HFFc6 (cell line): ENCODE results near the gene NPHS1. TPM values are rescaled to one million over a fixed set of nuclear protein-coding genes. Genes with fewer than 3 reads are reported as not detected.

Source experiments
- DNase-seq: peaks from one replicate; pipeline ENCODE4 v3.0.0-alpha.2; 2018
- H3K27ac Mint-ChIP-seq: 2 replicates; pipeline ENCODE4 v1.8.0; 2020; ENCODE audit warnings: mild to moderate bottlenecking, mixed read lengths
- H3K27me3 Mint-ChIP-seq: 2 replicates; pipeline ENCODE4 v1.8.0; 2021; ENCODE audit warnings: mild to moderate bottlenecking, moderate library complexity, mixed read lengths; ENCODE audit not compliant: insufficient read depth
- H3K36me3 Mint-ChIP-seq: 2 replicates; pipeline ENCODE4 v1.8.0; 2021; ENCODE audit warnings: low read depth, mixed read lengths
- H3K4me1 Mint-ChIP-seq: 2 replicates; pipeline ENCODE4 v1.8.0; 2020; ENCODE audit warnings: low read depth, mixed read lengths
- H3K4me3 Mint-ChIP-seq: 2 replicates; pipeline ENCODE4 v1.8.0; 2020; ENCODE audit warnings: mild to moderate bottlenecking, moderate library complexity, mixed read lengths
- H3K9me3 Mint-ChIP-seq: 2 replicates; pipeline ENCODE4 v1.8.0; 2020; ENCODE audit warnings: mild to moderate bottlenecking, mixed read lengths
- total RNA-seq, 6 experiments: library from RNA; stranded (reverse); fragmentation: NEBNext Ultra II Directional; extraction: Animal tissue kit (Norgen Biotek cat#: 25700); gene quantifications; 2 replicates in 1 of 6; 3 replicates in 5 of 6; pipeline ENCODE4 v1.2.3, GENCODE V29; 2021
- TF ChIP-seq, protein P1 (sequence below): fragments of 200-600 bp; sonication (generic); IDR thresholded peaks from 2 replicates; pipeline ENCODE4 v1.5.0; 2021; ENCODE audit warnings: antibody characterized with exemption, mild to moderate bottlenecking

Gene NPHS1
- total RNA-seq, 6 experiments from 2014 or later: not detected

- no peak overlapping the region for H3K27ac Mint-ChIP-seq
- H3K4me3 Mint-ChIP-seq: no peak overlapping the region
- TF ChIP-seq, protein P1, sequence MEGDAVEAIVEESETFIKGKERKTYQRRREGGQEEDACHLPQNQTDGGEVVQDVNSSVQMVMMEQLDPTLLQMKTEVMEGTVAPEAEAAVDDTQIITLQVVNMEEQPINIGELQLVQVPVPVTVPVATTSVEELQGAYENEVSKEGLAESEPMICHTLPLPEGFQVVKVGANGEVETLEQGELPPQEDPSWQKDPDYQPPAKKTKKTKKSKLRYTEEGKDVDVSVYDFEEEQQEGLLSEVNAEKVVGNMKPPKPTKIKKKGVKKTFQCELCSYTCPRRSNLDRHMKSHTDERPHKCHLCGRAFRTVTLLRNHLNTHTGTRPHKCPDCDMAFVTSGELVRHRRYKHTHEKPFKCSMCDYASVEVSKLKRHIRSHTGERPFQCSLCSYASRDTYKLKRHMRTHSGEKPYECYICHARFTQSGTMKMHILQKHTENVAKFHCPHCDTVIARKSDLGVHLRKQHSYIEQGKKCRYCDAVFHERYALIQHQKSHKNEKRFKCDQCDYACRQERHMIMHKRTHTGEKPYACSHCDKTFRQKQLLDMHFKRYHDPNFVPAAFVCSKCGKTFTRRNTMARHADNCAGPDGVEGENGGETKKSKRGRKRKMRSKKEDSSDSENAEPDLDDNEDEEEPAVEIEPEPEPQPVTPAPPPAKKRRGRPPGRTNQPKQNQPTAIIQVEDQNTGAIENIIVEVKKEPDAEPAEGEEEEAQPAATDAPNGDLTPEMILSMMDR: no peak
- peaks cover 23% of the 10 kb centered on the region for H3K27me3 Mint-ChIP-seq
- no peaks in the 10 kb centered on the region for H3K36me3 Mint-ChIP-seq
- DNase-seq: no peak
- H3K9me3 Mint-ChIP-seq: 0 out of 2 replicates have a peak, but pooled peaks cover 2% of the 10 kb centered on the region
- no peaks in the 10 kb centered on the region for H3K4me1 Mint-ChIP-seq
Observed at GRCh38 chr19:35833972-35834371, 18.3 kb downstream of the NPHS1 start.

DNA sequence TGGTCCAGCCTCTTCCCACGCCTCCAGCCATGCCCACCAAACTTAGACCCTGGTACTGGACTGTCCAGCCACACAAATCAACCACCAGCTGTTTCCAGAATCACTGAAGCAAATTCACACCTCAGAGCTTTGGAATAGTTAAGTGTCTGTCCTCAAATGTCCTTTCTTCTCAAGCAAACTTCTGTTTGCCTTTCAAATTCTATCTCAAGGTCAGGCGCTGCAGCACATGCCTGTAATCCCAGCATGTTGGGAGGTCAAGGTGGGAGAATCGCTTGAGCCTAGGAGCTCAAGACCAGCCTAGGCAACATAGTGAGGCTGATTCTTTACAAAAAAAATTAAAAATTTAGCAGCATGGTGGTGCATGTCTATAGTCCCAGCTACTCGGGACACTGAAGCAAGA lies 20.2 kb downstream of the NPHS1 start:
- Mint-ChIP-seq H3K9me3 (no peaks in the 10 kb centered on the region), H3K36me3 (no peaks in the 10 kb centered on the region), H3K4me1 (no peaks in the 10 kb centered on the region), H3K4me3 (no peak overlapping the region), H3K27ac (no peak overlapping the region), H3K27me3 (peaks cover 21% of the 10 kb centered on the region)
- TF ChIP-seq, protein P1: no peak
- DNase-seq: no peak

DNA sequence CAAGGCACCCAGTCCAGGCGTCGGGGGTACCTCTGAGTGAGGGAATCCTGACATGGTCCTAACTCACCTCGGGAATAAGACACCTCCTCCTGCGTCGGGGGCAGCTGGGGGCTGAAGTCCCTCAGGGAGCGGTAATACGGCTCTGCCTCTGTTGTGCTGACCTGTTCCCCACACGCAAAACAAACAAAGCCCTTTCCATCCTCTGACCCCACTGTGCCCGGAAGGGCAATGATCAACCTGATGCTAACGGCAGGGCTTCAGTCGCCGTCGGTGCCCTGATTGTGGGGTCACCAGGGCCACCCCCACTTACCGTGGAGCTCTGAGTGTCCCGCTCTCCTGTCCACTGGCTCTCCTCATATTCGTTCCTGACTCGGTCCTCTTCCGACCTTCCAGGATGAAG lies 21.3 kb downstream of the NPHS1 start:
- DNase-seq: no peak
- Mint-ChIP-seq H3K9me3 (no peaks in the 10 kb centered on the region), H3K27ac (no peak overlapping the region), H3K27me3 (peaks cover 21% of the 10 kb centered on the region), H3K36me3 (no peaks in the 10 kb centered on the region), H3K4me3 (no peak overlapping the region), H3K4me1 (no peaks in the 10 kb centered on the region)
- TF ChIP-seq, protein P1: no peak

- Mint-ChIP-seq H3K27me3 (peaks cover 14% of the 10 kb centered on the region), H3K4me3 (no peak overlapping the region), H3K4me1 (no peaks in the 10 kb centered on the region), H3K36me3 (no peaks in the 10 kb centered on the region), H3K9me3 (no peaks in the 10 kb centered on the region), H3K27ac (no peak overlapping the region)
- TF ChIP-seq, protein P1: no peak
- peak; percentile 27 for DNase-seq
Observed at GRCh38 chr19:35828692-35829301, 23.5 kb downstream of the NPHS1 start.

DNA sequence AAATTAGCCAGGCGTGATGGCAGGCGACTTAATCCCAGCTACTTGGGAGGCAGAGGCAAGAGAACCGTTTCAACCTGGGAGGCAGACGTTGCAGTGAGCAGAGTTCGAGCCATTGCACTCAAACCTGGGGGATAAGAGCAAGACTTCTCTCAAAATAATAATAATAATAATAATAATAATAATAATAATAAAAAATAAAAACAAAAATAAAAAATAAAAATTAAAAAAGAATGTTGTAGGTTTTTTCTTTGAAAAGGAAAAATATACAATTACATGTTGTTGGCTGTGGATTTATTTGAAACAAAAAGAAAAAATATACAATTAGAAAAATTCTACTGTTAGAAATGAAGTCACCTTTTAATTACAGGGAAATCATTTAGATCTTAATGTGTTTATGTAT lies 28.2 kb downstream of the NPHS1 start:
- peaks cover 12% of the 10 kb centered on the region for H3K27me3 Mint-ChIP-seq
- TF ChIP-seq, protein P1: no peak

More for the DNA sequence above, 28.2 kb downstream of the NPHS1 start:
- Mint-ChIP-seq H3K27ac (no peak overlapping the region), H3K36me3 (no peaks in the 10 kb centered on the region), H3K4me1 (peaks cover 7% of the 10 kb centered on the region), H3K4me3 (no peak overlapping the region), H3K9me3 (no peaks in the 10 kb centered on the region)
- no peak for DNase-seq
